Kidney epithelial cell (primary cell): ENCODE measurements around the gene CHMP2A. TPM values are rescaled to one million over a fixed set of nuclear protein-coding genes. Genes with fewer than 3 reads are reported as not detected.

Experiments used
- total RNA-seq: library from RNA; depleted of rRNA; stranded (reverse); fragments of >200 nt; gene quantifications from 2 replicates; pipeline ENCODE4 v1.2.3, GENCODE V29; 2015

Gene CHMP2A
- total RNA-seq, 1 donor from 2014 or later: 154 TPM

Other genes with a start within 250 kb of the CHMP2A start
- 44.9 and 48.3 TPM in 2 replicates for gene ERVK3-1, start 249.7 kb downstream of the CHMP2A start, total RNA-seq
- 2.0 and 4.0 TPM in 2 replicates for gene ZSCAN22, start 228.1 kb downstream of the CHMP2A start, total RNA-seq
- gene A1BG, start 201.6 kb downstream of the CHMP2A start, total RNA-seq: 6.7 and 8.1 TPM in 2 replicates
- 0.58 and 3.1 TPM in 2 replicates for gene ZNF497, start 192.4 kb downstream of the CHMP2A start, total RNA-seq
- gene ZNF837, start 174.1 kb downstream of the CHMP2A start, total RNA-seq: 4.3 and 5.9 TPM in 2 replicates
- 2,403 and 2,550 TPM in 2 replicates for gene RPS5, start 167.8 kb downstream of the CHMP2A start, total RNA-seq
- gene RNF225, start 159.4 kb downstream of the CHMP2A start, total RNA-seq: not detected in 2 replicates
- 6.6 and 7.1 TPM in 2 replicates for gene ZNF584, start 146.5 kb downstream of the CHMP2A start, total RNA-seq
- 4.2 and 4.8 TPM in 2 replicates for gene ZNF132, start 115.0 kb downstream of the CHMP2A start, total RNA-seq
- 5.0 and 5.8 TPM in 2 replicates for gene ZNF324B, start 103.5 kb downstream of the CHMP2A start, total RNA-seq
- gene ZNF324, start 88.0 kb downstream of the CHMP2A start, total RNA-seq: 7.2 and 12.3 TPM in 2 replicates
- gene ZNF446, start 78.8 kb downstream of the CHMP2A start, total RNA-seq: 10.8 and 13.1 TPM in 2 replicates
- 9.2 and 14.1 TPM in 2 replicates for gene SLC27A5, start 43.1 kb downstream of the CHMP2A start, total RNA-seq
- 15.6 and 16.2 TPM in 2 replicates for gene ZBTB45, start 35.3 kb downstream of the CHMP2A start, total RNA-seq
- gene TRIM28, start 11.0 kb downstream of the CHMP2A start, total RNA-seq: 381 and 470 TPM in 2 replicates
- gene UBE2M, start 3.5 kb upstream of the CHMP2A start, total RNA-seq: 50.3 and 58.2 TPM in 2 replicates
- 14.6 and 19.3 TPM in 2 replicates for gene MZF1, start 18.2 kb upstream of the CHMP2A start, total RNA-seq